AG09319 (cell line): ENCODE measurements around the gene EXOC6.

Experiments used
- DNase-seq: peaks from one replicate; pipeline ENCODE4 v3.0.0-alpha.2; 2010; ENCODE audit warnings: low read depth; ENCODE audit errors: extremely low read depth
- TF ChIP-seq, protein P1 (sequence below): IDR thresholded peaks from 2 replicates; pipeline ENCODE4 v1.5.1; 2011; ENCODE audit warnings: low read depth, mild to moderate bottlenecking, inconsistent platforms, low read length, moderate library complexity

The EXOC6 gene

DNA sequence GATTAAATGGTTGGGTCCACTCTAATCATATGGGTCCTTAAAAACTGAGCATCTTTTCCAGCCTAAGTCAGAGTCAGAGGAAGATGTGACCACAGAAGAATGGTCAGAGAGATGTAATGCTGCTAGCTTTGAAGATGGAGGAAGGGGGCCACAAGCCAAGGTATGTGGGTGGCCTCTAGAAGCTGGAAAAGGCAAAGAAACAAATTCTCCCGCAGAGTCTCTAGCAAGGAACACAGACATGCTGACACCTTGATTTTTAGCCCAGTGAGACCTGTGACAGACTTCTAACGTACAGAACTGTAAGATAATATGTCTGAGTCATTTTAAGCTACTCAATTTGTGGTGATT, 1.5 kb upstream of the EXOC6 start:
- DNase-seq: no peak
- TF ChIP-seq, protein P1, sequence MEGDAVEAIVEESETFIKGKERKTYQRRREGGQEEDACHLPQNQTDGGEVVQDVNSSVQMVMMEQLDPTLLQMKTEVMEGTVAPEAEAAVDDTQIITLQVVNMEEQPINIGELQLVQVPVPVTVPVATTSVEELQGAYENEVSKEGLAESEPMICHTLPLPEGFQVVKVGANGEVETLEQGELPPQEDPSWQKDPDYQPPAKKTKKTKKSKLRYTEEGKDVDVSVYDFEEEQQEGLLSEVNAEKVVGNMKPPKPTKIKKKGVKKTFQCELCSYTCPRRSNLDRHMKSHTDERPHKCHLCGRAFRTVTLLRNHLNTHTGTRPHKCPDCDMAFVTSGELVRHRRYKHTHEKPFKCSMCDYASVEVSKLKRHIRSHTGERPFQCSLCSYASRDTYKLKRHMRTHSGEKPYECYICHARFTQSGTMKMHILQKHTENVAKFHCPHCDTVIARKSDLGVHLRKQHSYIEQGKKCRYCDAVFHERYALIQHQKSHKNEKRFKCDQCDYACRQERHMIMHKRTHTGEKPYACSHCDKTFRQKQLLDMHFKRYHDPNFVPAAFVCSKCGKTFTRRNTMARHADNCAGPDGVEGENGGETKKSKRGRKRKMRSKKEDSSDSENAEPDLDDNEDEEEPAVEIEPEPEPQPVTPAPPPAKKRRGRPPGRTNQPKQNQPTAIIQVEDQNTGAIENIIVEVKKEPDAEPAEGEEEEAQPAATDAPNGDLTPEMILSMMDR: no peak

DNA sequence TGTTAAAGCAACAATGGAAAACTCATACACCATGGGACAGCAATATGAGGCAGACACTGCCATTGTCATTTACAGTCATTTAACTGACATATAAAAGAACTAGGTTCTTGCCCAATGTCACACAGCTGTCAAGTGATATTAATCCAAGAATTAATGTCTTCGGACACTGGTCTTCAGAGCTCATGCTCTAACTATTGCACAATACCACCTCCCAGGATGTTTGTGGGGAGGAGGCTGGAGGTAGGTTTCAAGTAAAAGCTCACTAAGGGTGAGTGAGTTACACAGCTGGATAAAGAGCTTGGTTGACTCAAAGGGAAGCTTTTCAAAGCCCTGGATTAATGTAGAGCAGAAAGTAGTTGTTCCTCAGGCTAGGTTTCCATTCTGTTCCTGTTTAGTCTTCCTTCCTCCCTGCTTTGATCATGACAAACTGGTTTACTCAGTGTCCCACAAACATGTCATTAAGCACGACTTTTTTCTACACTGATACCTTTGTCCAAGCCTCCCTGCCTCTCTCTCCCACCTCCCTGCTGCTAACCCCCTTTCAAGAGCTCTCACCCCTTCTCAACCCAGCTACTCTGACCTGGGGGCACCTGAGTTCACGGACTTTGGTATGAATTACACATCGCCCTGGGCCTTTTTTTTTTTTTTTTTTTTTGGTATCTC, 987 bp upstream of the EXOC6 start:
- DNase-seq: no peak
- TF ChIP-seq, protein P1: no peak

DNA sequence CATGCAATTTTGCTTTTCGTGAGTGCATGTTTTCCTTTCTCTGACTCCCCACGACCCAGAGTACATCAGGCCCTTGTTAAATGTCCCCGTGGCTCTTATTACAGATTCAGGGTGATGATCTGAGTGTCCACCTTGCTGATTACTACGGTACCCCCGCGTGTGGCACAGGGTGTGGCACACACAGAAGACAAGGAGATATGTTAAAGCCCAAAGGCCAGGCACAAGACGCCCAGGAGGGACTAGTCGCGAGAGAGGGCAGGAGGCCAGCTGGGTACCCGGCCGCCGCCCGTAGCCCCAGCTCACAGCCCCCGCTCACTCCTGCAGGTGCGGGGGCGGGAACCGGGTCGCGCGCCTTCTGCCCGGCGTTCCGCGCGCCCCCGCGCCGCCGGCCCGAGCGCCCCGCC, 281 bp upstream of the EXOC6 start:
- no peak for DNase-seq
- TF ChIP-seq, protein P1: no peak

DNA sequence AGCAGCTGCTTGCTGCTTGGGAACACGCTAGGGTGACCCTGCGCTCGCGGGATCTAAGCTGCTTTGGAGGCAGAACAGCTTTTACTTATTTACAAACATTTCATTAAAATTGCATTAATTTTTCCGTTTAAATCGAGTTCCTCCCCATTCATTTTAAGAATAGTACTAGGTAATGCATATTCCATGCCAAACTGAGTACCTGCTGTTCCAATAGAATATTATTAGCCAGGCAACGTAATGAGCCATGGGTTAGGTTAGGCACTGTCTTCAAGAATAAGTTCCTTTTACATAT, 860 bp downstream of the EXOC6 start:
- DNase-seq: no peak

DNA sequence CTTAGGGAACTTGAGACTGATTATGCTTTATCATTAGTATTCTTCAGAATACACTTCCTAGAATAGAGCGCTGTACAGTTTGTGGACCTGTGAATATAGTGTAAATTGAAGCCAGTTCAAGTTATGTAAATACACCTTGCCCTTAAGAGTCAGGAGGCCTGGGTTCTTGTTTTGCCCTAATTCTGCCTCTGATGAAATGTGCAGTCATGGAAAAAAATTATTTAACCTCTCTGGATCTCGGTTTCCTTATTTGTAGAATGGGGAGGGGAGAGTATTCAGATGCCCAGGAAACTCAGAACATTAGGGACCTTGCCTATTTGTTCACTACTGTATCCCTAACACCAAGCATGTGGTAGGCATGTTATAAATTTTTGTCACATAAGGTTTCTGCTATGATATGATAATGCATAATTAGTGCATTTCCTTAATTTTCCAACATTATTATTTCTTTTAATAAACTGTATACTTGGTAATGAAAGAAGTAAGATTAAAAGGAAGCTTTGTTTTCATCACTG, 1.3 kb downstream of the EXOC6 start:
- DNase-seq: no peak

More for the DNA sequence above, 860 bp downstream of the EXOC6 start:
- TF ChIP-seq, protein P1: no peak

DNA sequence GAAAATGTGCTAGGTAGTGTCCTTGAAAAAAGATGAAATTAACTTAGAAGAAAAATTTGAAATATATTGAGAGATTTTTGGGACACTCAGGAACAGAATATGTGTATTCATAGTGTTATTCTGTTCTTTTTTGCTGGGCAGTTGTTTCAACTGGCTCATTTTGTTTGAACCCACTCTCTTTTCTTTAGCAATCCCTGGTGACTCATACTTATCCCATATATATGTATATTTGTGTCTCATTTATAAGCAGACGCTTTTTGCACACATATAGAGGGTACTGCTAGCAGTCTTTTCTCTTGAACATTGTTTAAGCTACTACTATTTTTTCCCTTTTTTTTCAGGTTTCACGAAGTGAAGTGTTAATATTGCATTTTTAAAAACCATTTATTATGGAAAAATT, 1.9 kb downstream of the EXOC6 start:
- TF ChIP-seq, protein P1: no peak
- no peak for DNase-seq

More for the DNA sequence above, 1.3 kb downstream of the EXOC6 start:
- TF ChIP-seq, protein P1: no peak

DNA sequence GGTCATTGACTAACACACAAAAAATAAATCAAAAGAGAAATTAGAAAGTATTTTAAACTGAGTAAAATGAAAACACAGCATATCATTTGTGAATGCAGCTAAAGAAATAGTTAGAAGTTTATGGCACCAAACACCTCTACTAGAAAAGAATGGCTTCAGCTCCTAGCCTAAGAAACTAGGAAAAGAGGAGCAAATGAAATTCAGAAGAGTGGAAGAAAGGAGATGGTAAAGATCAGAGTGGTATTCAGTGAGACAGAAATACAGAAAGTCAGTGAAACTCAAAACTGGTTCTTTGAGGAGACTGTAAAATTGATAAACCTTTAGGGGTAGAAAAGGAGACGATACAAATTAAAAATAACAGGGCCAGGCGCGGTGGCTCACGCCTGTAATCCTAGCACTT, 2.7 kb downstream of the EXOC6 start:
- TF ChIP-seq, protein P1: no peak

More for the DNA sequence above, 2.7 kb downstream of the EXOC6 start:
- DNase-seq: no peak
